Activated CD8-positive, alpha-beta memory T cell treated with anti-CD3 and anti-CD28 coated beads for 36 hours (primary cell): ENCODE measurements around the gene TMEM51. TPM values are rescaled to one million over a fixed set of nuclear protein-coding genes. Genes with fewer than 3 reads are reported as not detected.
"Not testable (repeated sequence)": the region's sequence is repeated elsewhere in the genome, so short reads cannot be mapped to it uniquely, and the experiment has no call there.

Experiments used
- CTCF ChIA-PET: fragments of 350-600 bp; sonication (Branson Sonifier 250); formaldehyde crosslinking; loops from one replicate; lab custom pipeline; 2021; ENCODE audit warnings: antibody characterized with exemption; lab: Charles Lee
- POLR2A ChIA-PET: fragments of 350-600 bp; sonication (Branson Sonifier 250); formaldehyde crosslinking; loops from one replicate; lab custom pipeline; 2021; ENCODE audit warnings: antibody characterized with exemption; lab: Charles Lee
- total RNA-seq, 2 experiments: library from RNA; stranded (reverse); gene quantifications; one replicate each; pipeline ENCODE4 v1.2.3, GENCODE V29; 2021

Gene TMEM51
- total RNA-seq, 2 experiments from 2014 or later: not detected

DNA sequence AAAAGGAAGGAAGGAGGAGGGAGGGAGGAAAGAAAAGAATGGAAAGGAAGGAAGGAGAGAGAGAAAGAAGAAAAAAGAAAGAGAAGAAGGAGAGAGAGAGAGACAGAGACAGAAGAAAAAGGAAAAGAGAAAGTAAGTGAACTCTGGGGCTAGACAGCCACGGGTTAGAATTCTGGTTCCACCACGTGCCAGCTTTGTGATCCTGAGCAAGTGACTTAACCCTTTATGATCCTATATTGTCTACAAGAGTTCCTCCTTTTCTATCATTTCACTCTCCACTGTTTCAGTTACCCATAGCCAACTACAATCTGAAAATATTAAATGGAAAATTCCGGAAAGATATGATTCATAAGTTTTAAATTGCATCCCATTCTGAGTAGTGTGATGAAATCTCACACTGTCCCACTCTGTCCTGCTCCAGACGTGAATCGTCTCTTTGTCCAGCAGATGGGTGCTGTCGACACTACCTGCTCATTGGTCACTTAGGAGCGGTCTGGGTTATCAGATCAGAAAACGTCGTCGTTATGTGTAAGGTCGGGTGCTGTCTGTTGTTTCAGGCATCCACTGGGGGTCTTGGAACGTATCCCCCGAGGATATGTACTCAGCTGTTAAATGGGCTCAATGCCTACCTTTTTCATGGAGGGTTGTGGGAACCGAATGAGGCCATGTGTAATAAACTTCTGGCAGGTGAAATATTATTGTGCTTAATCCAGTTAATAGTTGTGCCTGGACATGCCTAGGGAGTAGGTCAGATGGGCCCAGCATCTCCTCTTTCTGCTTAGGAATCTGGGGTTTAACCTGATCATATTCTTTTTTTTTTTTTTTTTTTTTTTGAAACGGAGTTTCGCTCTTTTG, 19.1 kb downstream of the TMEM51 start:
- CTCF ChIA-PET: interaction anchor here (0.7 kb wide), 1 partner anchor 25 kb away, joined by 3 read pairs; no protein-coding TSS in a partner anchor
- POLR2A ChIA-PET: no interaction called here

DNA sequence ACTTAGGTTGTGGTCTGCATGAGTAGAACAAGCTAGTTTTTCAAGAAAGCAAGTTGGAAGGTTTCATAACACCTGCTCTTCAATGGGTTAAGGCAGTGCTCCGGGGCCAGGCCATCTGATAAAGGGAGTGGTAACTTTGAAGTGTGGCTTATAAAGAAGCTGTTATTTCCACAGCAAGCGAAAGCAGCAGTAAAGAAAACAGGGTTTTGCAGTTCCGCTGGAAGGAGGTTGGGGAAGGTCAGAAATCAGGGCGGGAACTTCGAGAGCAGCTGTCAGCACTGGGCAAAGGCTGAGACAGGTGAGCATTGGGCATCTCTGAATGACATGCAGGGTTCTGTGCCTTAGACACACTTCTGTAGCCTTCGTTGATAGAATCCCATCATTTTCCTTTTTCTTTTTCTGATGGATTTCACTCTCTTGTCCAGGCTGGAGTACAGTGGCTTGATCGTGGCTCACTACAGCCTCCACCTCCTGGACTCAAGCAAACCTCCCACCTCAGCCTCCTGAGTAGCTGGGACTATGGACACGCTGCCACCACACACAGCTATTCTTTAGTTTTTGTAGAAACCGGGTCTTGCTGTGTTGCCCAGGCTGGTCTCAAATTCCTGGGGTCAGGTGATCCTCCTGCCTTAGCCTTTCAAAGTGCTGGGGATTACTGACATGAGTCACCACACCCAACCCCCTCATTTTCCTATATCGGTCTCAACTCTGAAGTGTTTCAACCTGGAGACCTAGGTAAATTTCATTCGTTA, 20.5 kb downstream of the TMEM51 start:
- CTCF ChIA-PET: no interaction called here
- POLR2A ChIA-PET: no interaction called here

DNA sequence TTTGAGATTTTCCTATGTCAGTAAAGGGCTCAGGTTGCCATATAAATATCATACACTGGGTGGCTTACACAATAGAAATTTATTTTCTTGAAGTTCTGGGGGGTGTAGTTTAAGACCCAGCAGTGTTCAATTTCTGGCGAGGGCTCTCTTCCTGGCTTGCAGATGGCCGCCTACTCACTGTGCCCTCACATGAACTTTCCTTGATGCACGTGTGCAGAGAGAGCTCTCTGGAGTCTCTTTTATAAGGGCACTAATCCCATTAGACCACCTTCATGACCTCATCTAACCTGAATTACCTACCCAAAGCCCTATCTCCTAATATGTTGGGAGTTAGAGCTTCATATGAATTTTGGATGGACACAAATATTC, 21.1 kb downstream of the TMEM51 start:
- ChIA-PET POLR2A (no interaction called here), CTCF (no interaction called here)

DNA sequence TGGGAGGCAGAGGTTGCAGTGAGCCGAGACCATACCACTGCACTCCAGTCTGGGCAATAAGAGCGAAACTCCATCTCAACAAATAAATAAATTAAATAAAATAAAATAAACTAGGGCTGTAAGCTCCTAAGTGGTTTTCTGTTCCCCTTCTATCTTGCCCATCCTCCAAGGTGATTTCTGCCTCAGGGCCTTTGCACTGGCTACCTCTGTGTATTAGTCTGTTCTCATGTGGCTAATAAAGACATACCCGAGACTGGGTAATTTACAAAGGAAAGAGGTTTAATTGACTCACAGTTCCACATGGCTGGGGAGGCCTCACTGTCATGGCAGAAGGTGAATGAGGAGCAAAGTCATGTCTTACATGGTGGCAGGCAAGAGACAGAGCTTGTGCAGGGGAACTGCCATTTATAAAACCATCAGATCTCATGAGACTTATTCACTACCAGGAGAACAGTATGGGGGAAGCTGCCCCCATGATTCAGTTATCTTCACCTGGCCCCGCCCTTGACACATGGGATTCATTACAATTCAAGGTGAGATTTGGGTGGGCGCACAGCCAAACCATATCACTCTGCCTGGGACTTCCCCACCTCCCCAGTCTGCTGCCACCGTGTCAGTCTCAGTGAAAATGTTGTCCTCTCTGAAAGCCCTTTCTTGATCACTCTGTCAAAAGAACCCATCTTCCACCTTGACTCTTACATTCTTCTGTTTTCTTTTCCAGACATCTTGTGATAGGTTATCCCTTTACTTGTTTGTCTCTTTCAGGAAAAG, 22.0 kb downstream of the TMEM51 start:
- CTCF ChIA-PET, POLR2A ChIA-PET: not testable (repeated sequence)

DNA sequence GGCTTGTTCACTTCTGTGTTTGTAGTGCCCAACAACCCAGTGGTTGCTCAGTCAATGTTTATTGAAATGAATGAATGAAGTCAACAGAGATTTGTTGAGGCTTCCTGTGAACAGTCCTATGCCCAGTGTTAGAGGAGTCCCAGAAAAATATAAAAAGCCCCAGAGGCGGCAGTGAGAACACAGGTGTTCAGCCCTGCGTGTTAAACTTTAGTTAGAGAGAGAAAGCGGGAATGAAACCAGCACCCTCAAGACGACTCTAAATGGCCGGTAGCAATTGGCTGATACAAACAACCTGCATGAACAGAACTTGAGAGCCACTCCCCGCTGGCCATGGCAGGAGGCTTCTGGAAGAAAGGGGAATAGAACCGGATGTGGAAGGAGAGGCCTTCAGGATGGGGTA, 22.6 kb downstream of the TMEM51 start:
- POLR2A ChIA-PET: no interaction called here
- CTCF ChIA-PET: no interaction called here

DNA sequence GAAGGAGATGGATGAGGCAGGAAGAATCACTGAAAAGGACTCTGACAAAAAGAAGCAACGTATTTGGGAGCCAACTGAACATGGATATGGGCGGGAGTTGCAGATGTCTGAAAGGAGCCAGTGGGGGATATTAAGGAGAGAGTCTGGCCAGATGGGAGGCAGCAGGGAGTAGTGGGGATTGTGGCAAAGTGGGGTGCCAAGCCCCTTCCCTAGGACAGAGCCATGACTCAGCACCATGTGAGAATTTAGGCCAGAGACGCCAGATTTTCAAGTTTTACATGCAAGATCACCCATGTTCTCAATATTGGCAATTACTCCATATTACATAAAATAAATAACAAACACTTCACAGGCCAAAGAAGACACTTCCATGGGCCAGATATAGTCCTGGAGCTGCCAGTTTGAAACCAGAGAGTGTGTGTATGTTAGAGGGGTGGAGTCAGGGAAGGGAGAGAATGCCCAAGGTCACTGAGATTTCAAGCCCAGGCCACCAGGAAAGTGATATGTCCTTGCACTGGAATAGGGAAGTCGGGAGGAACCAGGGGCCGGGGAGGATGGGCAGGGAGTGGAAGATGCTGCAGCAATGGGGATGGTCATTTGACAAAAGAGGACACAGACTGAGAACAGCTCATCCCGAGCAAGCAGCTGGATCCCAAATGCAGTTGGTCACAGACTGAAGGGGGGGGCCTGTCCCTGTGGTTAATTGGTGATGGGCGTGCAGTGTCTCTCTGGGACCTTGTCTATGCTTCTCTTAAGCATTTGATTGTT, 23.5 kb downstream of the TMEM51 start:
- CTCF ChIA-PET: no interaction called here
- POLR2A ChIA-PET: no interaction called here

DNA sequence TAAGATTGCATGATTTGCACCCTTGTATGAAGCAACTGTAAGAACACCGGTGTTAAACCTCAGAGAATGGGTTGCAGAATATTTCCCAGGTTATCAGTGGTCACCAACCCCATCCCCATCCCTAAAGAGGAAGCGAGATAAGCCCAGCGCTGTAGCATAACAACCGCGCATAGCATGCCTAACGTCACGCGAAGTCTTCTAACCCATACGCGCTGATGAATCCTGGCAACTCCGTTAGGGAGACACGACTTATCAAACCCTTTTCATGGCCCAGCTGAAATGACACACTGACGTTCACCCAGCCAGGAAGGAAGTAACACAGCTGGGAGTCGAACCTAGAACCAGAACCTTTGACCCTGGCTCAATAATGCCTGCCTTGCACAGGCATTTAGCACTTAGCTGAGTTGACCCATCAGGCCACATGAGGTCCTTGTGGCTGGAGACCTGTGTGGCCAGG, 24.2 kb downstream of the TMEM51 start:
- ChIA-PET POLR2A (no interaction called here), CTCF (no interaction called here)

DNA sequence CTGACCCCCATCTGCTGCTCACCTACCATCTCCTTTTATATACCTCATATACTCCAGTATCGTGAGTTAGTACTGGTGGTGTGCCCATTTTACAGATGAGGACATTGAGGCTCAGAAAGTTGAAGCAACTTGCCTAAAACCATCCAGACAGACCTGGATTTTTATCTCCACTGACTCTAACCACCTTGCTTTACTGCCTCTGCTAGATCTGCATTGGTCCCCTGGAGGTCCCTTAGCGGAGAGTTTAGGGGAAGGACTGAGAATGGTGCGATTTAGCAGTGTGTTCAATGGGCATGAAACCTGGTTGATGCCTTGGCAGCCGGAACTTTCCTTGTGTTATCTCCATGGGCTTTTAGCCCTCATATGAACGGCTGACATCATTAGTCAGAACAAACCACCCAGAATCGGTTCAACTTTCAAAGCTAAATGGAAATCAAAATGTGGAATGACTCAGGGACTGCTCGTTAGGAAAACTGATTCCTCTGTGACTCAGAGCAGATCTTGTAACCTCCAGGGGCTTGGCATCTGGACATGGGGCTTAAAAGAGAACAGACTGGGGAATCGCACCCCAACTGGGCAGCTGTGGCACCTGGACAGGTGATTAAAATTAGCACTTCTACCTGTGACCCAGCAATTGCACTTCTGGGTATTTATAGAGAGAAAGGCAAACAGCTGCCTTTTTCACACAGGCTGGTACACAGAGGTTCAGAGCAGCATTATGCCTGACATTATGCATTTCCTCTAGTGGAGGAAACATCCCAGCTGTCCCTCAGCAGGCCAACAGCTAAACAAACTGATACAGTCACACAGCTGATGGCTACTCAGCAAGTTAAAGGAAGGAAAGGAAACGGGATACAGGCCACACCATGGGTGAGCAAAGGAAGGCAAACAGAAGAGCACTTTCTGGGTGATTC, 25.3 kb downstream of the TMEM51 start:
- CTCF ChIA-PET: no interaction called here
- POLR2A ChIA-PET: no interaction called here

DNA sequence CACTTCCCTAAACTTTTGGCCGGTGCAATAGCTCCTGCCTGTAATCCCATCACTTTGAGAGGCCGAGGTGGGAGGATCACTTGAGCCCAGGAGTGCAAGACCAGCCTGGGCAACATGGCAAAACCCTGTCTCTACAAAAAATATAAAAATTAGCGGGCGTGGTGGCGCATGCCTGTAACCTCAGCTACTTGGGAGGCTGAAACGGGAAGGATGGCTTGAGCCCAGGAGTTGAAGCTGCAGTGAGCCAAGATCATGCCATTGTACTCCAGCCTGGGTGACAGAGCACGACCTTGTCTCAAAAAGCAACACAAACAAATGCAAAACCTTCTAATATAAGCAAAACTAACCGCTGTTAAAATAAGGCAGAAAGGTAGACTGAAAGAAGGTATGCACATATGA, 25.9 kb downstream of the TMEM51 start:
- CTCF ChIA-PET: no interaction called here
- POLR2A ChIA-PET: no interaction called here

DNA sequence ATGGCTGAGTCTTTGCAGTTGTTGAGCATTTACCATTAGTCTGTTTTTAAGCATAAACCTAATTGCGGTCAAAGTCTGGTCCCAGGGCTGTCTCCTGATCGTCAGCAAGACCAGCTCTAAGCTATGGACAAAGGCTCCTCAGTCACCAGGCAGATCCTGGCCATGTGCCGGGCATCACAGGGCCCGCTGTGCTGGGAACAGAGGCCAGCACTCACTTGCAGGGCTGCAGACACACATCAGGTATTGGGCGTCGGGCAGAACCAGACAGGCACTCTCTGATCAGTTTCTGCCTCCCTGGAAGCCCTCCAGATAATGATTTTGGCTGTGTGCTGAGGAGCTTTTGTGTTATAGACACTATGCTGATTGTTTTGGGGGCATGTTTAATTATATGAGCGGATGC, 26.6 kb downstream of the TMEM51 start:
- ChIA-PET CTCF (no interaction called here), POLR2A (no interaction called here)

DNA sequence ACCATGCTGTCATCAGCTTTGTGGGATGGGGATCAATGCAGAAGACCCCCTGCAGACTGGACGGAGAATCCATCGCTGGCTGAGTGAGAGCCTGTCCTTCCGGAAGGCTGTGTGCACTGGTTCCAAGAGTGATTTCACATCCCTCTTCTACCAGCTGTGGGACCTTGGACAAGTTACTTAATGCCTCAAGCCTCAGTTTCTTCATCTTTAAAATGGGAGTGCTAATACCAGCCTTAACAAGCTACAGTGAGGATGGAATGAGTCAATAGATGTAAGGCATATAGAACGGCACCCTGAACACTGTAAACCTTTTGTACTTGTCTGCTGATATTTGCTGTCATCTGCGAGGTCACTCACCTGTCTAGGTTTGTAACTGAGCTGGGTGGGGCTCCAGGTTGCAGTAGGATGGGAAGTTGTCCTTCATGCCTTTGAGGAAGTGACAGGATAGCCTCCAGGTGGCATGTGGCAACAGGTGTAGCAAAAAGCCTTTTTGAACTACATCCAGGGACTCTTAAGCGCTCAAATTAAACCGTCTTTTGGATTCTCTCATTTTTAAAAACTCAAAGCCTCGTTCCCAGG, 27.5 kb downstream of the TMEM51 start:
- ChIA-PET POLR2A (no interaction called here), CTCF (no interaction called here)

DNA sequence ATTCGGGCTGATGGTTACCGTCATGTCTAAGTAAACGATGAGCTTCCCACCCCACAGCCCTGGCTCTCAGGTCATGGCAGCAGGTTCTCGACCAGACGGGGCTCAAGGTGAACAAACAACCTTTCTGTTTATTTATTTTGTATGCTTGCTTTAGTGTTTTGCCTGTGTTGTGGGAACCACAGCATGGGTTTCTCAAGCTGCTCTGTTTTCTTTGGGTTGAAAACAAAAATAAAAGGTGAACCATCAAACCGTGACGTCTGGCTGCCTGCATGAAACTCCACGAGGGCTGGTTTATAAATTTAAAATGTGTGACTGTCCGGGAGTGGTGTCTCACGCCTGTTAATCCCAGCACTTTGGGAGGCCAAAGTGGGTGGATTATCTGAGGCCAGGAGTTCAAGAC, 28.0 kb downstream of the TMEM51 start:
- POLR2A ChIA-PET: no interaction called here
- CTCF ChIA-PET: no interaction called here

DNA sequence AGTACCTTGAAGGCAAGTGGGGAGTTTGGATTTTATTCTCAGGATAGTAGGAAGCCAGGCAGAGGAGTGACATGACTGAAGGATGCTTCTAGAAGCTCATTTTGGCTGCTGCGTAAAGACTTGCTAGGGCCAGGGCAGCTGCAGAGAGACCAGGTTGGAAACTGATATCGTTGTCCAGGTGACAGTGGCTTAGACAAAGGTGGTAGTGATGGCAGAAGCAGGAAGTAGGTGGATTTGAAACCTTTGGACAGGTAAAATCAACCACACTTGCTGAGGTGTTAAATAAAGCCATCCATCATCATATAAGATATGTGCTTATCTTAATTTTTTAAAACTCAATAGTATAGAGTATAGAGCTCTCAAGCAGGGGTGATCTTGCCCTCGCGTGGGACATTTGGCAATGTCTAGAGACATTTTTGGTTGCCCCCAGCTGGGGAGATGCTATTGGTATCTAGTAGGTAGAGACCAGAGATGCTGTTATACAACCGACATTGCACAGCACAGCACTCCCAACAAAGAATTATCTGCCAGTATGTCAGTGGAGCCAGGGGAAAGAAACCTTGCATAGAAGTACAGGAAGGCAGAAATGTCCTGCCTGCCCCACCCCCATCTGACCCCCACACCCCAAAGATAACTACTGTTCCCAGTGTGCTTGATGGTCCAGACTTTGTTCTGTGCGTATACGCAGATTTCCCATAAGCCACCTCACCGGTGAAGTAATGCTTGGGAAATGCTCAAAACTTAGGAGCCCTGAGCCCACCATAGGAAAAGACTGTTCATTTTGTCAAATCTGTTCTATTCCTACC, 31.1 kb downstream of the TMEM51 start:
- ChIA-PET CTCF (interaction anchor here (0.8 kb wide), 1 partner anchor 78 kb away, joined by 3 read pairs; no protein-coding TSS in a partner anchor), POLR2A (no interaction called here)

DNA sequence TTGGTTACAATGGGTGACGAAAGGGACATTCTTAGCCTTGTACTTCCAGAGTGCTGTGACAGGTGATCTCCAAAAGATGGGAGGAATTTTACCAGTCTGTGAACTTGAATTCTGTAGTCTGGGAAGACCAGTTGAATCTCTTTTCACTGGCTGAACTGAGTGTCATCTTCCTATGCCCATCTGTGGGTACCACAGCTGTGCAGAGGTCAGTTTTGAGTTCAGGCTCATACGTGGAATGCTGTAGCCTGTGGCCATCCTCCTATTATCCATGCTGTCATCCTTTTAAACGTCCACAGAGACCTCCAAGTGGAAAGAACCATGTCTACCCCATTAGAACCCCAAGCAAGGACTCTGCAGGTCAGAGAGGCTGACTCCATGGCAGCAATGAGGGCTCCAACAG, 32.1 kb downstream of the TMEM51 start:
- ChIA-PET CTCF (no interaction called here), POLR2A (no interaction called here)

DNA sequence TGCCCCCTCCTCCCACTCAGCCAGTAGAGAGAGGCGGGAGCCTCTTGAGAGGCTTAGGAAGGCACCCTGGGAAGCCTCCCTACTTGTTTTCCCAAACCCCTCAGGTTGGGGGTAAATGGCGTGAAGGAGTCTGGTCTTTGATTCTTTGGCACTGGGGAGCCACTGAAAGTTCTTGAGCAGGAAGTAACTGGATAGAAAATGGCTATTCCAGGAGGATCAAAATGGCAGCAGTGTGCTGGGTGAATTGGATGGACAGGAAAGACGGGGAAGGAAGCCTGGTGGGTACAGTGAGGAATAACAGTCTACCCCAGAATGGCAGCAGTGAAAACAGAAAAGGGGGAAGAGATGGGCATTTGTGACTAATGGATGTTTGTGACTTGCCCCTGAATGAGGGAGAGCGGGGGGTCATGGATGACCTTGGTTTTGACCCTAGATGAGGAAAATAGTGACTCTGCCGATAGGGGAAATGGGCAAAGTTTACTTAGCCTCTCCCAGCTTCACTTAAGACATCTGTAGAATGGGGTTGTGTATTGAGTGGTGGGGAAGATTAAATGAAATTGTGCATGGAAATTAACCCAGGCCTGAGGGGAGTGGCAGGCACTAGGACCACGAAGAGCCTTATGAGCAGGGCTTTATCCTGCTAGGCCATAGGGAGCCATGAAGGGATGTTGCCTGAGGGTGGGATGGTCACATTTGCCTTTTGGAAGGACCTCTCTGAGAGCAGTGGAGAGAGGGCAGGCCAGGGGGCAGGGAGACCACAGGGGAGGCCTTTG, 32.7 kb downstream of the TMEM51 start:
- POLR2A ChIA-PET: no interaction called here

DNA sequence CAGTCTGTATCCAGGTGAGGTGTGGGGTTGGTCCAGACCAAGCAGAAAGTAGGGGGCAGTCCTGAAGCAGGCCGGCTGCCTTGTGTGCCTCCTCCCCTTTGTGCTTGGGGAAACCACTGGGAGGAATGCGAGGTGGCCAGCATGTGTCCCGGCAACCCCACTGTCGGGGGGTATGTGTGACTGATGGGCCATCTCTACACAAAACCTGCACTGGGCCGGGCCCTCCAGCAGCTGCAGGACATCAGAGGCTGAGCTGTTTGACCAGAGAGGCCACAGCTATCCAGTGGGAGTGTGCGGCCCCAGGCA, 33.3 kb downstream of the TMEM51 start:
- ChIA-PET CTCF (no interaction called here), POLR2A (no interaction called here)

More for the DNA sequence above, 32.7 kb downstream of the TMEM51 start:
- CTCF ChIA-PET: no interaction called here
